PC-3 (cell line): Measurements from ENCODE around the gene KLHL6.

Source experiments
- EZH2 ChIP-seq: fragments of 300-600 bp; sonication (generic); IDR thresholded peaks from one replicate; pipeline ENCODE4 v1.6.1; 2017; ENCODE audit warnings: antibody characterized with exemption, mild to moderate bottlenecking, low read length; ENCODE audit not compliant: unreplicated experiment
- TF ChIP-seq, protein P1 (sequence below): fragments of 300-600 bp; sonication (generic); conservative IDR thresholded peaks from 2 replicates; pipeline ENCODE4 v1.5.1; 2017; ENCODE audit warnings: antibody characterized with exemption, low read depth, mild to moderate bottlenecking, low read length

DNA sequence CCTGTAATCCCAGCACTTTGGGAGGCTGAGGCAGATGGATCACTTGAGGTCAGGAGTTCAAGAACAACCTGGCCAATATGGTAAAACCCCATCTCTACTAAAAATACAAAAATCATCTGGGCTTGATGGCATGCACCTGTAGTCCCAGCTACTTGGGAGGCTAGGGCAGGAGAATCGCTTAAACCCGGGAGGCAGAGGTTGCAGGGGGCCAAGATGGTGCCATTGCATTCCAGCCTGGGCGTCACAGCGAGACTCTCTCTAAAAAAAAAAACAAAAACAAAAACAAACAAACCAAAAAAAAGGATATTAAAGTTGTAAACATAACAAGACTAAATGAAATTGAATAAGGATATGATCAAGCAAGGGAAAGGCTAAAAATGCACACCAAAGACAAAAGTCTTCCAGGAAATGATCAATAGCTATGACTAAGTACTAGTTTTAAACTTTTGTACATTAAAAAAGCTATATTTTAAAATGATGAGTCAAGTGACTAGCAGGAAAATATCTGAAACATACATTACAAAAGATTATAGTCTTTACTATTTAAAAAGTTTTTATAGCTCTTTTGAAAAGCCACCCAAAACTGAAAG is 28.6 kb downstream of the KLHL6 start:
- TF ChIP-seq, protein P1, sequence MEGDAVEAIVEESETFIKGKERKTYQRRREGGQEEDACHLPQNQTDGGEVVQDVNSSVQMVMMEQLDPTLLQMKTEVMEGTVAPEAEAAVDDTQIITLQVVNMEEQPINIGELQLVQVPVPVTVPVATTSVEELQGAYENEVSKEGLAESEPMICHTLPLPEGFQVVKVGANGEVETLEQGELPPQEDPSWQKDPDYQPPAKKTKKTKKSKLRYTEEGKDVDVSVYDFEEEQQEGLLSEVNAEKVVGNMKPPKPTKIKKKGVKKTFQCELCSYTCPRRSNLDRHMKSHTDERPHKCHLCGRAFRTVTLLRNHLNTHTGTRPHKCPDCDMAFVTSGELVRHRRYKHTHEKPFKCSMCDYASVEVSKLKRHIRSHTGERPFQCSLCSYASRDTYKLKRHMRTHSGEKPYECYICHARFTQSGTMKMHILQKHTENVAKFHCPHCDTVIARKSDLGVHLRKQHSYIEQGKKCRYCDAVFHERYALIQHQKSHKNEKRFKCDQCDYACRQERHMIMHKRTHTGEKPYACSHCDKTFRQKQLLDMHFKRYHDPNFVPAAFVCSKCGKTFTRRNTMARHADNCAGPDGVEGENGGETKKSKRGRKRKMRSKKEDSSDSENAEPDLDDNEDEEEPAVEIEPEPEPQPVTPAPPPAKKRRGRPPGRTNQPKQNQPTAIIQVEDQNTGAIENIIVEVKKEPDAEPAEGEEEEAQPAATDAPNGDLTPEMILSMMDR, result no peak
- no peak for TF ChIP-seq EZH2
